Stimulated activated CD8-positive, alpha-beta memory T cell treated with anti-CD3 and anti-CD28 coated beads, Interleukin-4, amount 100 ng/mL, for 24 hours (primary cell): ENCODE results near the gene P2RY12.

Experiments
- DNase-seq: peaks from one replicate; pipeline ENCODE4 v3.0.0-alpha.2; 2020; ENCODE audit warnings: low read depth

Gene P2RY12

DNA sequence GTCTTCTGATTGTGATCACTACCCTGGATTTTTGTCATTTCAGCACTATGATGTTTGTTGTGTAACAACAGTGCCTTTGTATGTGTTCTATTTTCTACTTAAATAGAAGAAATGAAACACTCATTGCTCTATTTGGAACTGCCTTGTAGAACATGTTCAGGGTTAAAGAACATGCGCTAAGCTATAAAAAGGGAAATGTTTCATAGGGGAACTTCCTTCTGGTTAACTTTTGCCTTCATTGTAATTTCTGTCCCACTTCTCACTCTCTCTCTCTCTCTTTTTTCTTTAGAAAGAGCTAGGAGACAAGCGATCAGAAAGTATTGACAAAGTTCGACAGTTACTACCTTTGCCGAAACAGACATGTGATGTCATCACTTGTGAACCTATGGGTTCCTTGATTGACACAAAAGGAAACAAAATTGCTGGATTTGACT, at the start of gene P2RY12:
Gene P2RY12 (minus strand): TSS at position 13 of the 434 bp plus-strand sequence. CDS start 45,908 bp downstream, outside the sequence.
- DNase-seq: no peak

DNA sequence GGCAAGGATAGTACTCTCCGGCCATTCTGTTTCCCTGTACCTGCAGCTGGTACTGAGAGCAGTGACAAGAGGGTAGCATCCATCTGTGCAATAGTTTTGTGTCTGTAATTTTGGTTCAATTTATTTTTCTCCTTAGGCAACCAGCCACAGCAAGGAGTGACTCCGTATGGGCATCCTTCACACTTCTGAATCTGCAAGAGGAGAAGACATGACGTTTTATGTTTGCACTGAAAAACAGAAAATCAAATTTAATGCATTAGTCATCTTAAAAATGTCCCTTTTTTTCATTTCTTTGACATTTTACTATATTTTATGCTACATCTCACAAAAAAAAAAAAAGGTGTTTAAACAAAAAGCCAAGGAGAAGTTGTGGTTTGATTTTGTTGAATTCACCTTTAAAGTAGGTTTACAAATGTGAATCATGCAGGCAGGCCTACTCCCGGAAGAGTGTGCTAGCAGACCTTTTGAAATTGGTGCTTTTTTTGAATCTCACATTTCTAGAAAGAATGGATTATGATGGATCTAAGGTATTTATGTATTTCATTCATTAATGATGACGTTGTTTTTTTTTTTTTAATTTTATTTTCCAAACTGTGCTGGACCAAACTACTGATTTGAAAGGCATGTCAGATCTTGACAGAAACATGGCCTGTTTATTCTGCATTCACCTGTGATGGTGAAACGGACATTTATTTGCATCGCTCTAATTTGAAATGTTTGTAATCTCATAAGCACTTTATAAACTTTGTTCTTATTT, 48.2 kb upstream of the P2RY12 start:
- DNase-seq: no peak

DNA sequence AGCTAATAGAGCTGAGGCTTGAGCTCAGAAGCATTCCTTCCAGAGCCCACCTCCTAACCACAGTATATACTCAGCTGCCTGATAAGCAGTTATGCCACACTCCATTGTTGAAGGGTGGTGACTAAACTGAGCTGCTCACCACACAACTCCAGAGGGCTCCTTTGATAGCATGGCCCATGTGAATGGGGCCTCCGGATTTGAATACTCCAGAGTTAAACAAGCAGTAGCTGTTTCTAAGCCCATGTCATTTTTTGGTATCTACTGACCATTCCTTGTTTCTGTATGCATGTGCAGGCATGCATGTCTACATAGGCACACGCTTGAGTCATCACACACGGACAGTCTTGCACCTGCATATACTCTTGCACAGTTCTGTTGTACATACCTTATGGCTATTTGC, 47.4 kb upstream of the P2RY12 start:
- no peak for DNase-seq

DNA sequence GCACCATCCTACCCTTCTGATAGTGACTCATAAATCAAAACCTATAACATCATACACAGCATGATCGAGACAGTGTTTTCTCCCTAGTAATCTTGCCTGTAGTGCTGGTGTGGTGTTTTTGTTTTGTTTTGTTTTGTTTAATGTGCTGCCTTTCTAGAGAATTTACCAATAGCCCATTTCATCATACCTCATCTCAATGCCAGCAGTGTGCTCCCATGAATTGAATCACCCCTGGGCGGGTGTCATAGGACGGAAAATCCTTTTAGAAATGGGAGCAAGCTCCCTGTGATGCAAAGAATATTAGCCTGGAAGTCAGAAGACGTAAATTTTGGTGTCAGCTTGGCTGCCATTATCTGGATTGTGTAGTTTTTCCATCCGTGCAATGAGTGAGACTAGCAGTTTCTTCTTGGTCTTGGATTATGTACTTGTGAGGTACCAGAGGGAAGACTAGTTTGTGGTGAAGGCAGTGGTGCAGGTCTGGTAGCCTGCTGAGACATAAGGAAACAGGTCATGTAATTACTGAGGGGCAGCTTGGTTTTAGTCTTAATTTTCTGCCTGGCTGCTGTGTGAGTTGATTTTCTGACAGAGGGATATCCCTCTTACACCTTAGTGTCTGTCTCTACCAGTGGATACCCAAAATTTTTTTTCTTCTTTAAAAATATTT, 46.4 kb upstream of the P2RY12 start:
- DNase-seq: no peak

DNA sequence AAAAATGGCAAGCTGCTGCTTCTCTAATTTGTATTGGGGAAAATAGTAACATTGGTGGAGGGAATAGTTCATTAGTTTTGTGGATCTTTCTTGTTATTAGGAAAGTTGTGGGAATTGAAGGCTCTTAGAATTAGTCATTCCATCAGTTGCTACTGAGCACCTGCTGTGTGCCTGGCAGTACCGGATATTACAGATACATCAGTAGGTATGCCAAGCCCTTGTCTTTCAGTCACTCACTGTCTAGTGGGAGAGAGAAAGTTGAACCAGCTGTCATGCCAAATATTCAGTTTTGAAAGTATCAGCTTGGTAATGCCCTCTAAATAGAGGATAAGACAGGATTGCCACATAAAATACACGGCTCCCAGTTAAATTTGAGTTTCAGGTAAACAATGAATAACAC, 43.8 kb upstream of the P2RY12 start:
- no peak for DNase-seq

DNA sequence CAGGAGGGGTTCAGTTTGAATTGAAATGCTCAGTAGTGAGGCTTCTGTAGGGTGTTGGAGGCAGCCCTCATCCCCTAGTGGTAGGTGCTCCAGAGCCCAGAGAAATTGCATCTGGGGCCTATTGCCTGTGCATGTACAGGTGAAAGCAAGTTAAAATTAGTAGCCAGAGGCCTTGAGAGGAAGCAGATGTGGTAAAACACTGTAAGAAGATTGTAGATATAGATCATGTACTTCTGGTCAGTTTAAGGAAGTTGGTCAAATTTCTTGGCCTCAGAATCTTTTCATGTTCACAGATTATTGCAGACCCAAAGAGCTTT, 41.7 kb upstream of the P2RY12 start:
- no peak for DNase-seq

DNA sequence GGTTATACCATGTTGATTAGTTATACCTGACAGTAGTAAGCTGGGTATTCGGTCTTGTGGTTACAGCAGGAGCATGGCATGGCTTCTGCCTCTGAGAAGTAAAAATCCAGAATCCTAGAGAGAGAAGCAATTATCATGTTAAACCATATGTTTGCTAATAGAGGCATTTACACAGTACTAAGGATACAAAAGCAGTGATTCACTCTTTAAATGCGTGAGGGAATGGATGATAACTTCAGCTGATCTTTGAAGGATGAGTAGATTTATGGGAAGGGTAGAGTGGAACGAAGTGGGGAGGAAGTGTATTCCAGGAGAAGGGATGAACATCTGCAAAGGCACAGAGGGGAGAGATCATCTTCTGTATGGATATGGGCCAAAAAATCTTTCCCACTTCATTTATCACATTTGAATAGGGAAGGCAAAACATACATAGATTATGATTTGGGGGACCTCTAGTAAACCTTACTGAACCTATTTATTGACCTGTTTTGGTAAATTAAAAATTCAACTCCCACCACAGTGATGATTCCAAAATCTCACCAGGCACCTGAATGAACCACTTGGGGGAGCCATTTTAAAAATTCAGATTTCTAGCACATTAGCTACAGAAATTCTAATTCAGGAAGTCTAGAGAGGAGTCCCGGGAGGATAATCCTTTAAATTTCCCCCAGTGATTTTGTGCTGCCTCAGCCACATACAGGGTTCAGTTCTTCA, 41.2 kb upstream of the P2RY12 start:
- no peak for DNase-seq

DNA sequence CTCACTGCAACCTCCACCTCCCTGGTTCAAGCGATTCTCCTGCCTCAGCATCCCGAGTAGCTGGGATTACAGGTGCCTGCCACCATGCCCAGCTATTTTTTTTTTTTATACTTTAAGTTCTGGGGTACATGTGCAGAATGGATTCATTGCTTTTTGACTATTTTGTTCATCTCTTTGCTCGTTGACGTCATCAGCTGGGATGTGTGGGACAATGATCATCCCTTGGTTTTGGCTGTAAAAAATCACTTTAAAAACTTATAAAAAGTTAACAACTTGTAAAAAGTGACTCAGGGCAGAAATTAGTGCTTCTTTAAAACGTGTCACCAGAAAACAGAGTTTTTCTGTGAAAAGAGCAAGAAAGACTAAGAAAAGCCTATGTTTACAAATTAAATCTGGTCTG, 38.5 kb upstream of the P2RY12 start:
- no peak for DNase-seq

DNA sequence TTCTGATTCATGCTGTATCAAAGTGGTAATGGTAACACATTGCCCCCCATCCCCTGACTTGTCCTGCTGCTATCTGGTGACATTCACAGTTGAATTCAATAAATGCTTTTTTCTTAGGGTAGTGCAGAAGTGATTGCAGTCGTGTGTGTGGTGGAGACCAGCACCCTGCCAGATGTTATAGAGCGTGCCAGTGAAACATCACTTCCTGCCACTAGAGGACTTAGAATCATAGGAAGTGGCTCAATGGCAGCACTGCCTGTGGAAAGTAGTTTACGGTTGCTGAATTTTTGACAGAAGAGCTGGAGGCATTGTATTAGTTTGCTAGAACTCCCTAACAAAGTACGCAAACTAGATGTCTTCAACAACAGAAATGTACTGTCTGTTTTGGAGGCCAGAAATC, 37.4 kb upstream of the P2RY12 start:
- no peak for DNase-seq

DNA sequence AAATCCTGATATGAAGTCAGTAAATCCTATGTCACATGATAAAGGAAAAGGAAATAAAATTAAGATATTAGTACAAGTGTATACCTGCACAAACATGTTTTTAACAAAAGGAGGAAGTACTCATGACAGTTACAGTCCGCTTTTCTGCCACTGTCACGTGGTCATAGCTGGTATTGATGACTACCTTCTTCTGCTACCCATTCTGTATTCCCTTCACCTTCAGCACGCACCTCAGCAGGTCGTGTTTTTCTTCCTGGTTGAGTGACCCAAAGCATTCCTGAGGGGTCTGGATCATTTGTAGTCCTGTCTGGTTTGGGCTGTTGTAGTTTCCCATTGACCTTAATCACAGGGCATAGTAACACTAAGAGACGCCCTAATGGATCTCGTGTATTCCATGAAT, 35.3 kb upstream of the P2RY12 start:
- no peak for DNase-seq

DNA sequence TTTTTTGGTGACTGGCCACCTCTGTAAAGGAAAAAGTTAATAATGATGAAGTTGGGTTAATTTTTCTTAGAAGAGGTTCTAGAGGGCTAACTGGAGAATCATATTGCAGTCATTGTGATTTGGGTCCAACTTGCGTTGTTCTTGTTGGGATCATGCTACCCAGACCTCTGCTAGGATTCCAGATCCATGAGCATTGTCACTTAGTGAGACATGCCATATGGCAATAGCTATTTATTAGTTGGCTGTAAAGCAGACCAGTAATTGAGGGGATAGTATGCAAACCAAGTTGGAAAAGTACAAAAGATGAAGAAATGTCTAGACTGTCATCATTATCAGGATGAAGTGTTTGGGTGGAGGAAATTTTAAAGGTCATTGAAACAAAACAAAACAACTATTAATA, 30.7 kb upstream of the P2RY12 start:
- DNase-seq: no peak

DNA sequence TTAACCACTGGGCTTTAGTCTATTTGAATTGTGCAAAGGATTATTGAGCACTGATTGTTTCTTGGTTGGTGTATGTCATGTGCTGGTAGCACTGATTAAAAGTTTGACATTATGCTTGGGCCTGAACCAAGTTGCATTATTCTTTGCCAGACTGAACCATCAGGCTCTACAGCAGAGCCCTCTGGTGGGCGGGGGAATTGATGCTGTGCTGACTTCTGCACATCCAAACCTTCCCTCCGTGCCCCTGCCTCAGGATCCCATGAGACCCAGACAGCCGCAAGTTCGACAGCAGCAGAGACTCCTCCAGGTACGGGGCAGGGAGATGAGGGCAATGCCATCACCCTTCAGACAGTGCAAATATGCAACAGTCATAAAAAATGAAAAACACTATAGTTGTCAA, 28.4 kb upstream of the P2RY12 start:
- DNase-seq: no peak

DNA sequence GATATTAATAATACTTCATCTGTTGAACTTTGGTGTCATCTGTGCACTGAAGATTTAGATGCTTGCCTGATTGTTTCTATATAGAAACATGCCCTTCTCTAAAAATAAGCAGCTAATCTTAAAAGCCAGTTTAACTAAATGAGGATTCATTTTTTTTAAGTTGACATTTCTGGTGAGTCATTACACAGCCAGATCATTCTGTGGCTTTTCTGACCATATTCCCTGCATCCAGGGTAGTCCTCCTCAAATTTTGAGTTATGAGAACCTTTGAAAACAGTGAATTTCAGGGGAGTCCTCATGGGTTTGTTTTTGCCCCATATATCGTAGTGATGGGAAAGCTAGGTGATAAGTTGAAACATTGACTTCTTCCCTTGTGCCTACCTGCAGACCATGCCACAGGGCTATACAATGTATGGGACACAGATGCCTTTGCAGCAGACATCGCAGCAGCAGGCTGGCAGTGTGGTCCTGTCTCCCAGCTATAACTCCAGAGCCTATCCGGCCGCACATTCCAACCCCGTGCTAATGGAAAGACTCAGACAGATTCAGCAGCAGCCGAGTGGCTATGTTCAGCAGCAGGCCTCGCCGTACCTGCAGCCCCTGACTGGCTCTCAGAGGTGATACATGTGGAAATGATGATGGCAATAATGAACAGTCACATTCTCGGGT, 26.5 kb upstream of the P2RY12 start:
- DNase-seq: no peak

DNA sequence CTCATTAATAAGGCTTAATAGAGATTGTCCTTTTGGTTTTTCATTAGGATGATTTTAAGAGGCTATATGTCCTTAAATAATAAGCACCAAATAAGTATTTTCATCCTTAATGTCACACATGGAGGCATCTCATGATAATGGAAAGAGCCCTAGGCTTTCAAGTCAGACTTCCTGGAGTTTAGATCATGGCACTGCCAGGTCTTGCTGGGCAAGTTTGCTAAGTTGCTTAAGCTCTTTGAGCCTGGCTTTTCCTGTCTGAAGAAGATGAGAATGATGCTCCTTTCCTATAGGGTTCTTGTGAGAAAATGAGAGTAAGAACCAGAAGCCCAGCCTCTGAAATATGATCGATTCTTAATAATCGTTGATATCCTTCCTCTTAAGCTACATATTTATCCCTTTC, 23.4 kb upstream of the P2RY12 start:
- no peak for DNase-seq

DNA sequence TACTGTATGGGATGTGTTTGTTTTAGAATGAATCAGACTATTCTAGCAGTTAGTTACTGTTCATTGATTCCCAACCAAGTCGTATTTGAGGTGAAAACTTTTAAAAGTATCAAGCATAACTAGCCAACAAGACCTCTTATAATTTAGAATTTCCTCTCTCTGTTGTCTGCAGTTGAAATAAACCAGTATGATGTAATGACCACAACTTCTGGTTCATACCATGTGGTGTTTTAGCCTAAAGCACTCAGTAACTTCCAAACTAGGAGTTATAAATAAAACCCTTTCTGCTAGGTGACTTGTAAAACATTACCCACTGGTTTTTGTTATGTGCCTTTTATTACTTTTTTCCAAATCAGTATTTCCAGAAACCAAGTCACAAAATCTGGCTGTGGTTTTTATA, 19.8 kb upstream of the P2RY12 start:
- DNase-seq: no peak

DNA sequence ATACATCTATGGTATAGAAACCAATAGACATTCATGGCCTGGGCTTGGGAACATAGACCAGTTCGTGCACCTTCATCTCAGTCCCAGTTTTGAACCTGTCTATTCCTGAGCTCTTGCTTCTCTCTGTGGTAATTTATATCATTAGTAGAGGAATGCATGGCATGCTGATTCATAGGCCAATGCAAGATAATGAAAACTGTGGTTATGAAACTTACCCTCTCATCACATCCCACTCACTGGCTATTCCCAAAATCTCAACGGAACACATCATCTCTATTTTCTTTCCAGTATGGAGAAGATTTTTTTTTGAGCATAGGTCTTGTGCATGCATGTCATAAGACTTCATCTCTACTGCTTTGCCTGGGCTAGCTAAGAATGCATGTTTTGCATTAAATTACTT, 18.7 kb upstream of the P2RY12 start:
- no peak for DNase-seq

DNA sequence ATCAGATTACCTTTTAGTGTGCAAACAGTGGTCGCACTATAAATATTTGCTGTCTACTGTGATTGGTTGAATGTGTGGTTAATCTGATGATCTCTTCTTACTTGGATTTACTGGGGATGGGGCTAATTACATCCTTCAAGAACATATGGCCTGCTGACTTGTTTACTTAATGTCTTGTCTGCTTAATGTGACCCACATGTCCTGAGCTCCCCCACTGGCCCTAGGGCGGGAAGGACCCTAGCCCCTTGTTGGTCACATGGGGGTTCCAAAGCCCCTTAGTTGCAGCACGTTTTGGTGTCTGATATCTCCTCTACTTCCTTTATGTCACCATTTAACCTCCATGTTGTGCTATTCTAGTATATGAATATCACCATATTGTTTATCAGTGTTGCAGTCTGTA, 17.8 kb upstream of the P2RY12 start:
- DNase-seq: no peak

DNA sequence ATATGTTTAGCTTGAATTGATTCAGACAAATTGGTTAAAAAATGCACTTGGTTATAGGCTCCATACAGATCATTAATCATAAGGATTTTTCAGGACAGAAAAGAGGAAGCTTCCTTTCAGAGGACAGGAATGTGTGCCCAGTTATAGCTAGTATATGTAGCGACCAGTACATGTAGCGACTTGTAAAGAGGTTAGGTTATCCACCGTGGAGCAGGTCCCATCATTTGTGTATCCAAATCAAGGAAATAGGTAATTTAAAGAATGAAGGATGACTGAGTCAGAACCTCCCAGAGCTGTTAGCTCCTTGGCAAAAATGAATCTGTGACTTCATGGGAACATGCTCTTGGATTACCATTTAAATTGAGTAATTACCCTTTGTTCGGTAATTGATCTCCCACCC, 15.8 kb upstream of the P2RY12 start:
- DNase-seq: no peak

DNA sequence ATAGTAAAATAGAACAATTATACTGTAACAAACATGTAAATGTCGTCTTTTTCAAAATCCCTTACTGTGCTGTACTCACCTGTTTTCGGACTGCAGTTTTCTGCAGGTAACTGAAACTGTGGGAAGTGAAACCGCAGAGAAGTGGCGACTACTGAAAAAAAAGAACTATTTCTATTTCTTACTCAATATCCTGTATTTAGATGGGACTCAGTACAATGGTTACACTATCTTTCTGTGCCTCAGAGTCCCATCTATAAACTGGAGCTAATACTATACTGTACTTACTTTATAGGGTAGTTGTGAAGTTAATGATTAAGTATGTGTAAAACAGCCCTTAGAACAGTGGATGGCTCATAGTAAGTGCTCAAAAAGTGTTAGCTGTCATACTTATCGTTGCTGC, 14.3 kb upstream of the P2RY12 start:
- DNase-seq: no peak

DNA sequence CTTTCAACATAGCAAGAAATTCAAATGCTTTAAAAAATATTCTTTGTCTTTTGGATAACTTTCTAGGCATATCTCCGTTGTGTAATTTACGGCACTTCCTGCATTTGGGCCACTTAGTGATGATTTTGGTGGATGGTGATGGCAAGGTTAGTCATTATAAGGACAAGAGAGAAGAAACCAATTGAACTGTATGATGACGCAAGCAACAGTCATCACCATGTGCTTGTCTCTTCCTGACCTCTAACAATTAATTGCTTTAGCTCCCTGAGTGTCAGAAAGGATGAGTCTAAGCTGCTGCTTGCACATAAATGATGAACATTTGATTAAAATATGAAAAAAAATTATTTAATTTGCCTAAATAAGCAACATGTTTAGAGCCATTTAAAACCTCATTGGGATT, 11.3 kb upstream of the P2RY12 start:
- DNase-seq: no peak

DNA sequence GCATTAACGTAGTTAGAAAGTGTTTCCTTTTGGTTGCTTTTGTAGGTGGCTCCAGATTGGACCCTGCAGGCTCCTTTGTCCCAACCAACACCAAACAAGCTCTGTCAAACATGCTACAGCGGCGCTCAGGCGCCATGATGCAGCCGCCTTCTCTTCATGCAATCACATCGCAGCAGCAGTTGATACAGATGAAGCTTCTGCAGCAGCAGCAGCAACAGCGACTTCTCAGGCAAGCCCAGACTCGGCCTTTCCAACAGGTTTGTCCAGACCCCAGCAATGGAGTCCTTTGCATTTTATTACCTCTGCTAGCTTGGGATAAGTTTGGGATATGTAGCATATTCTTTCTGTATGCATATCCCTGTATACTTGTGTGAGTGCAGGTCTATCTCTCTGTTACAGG, 10.1 kb upstream of the P2RY12 start:
- no peak for DNase-seq

DNA sequence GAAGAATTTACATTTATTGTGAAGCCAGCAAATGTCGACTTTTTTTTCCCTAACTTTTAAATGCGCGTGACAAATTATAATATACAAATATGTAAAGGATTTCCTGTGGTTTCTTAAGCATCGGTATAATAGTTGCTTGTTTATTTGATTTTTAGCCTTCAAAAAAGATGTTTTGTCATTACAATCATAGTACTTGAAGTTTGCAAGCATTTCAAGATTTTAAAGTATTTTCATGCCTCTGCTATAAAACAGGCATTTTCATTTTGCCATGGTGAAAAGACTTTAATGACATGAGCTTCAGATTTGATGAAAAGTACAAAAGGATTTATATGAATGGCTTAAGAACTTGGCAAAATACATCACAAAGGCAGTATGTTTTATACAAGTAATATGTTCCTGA, 9.4 kb upstream of the P2RY12 start:
- DNase-seq: no peak
